GM12878 (cell line): Measurements from ENCODE around the gene FIGNL2. TPM values are rescaled to one million over a fixed set of nuclear protein-coding genes. Genes with fewer than 3 reads are reported as not detected.

Source experiments
- ATAC-seq: fragments of 200-7000 bp; cut with Tn5 transposase; 3 replicates; pipeline ENCODE4 v1.9.1; 2020; ENCODE audit warnings: mild to moderate bottlenecking, moderate library complexity
- BruUV-seq: library from RNA; stranded (reverse); fragments of 400-500 nt; replicated peaks from 2 replicates; lab custom pipeline; 2021; lab: Mats Ljungman, UMichigan
- CTCF ChIA-PET: fragments of 300-600 bp; sonication (Branson Sonifier 250); formaldehyde crosslinking; extraction: SDS; loops from one replicate; lab custom pipeline; 2021; ENCODE audit warnings: inconsistent platforms; lab: Yijun Ruan, JAX
- POLR2A ChIA-PET: fragments of 350-600 bp; formaldehyde crosslinking; extraction: SDS; loops from one replicate; lab custom pipeline; 2021; ENCODE audit warnings: inconsistent platforms; lab: Charles Lee
- RAD21 ChIA-PET: fragments of 300-600 bp; sonication (Branson Sonifier 250); formaldehyde crosslinking; loops from one replicate; lab custom pipeline; 2023; ENCODE audit warnings: antibody characterized with exemption; ENCODE audit not compliant: unreplicated experiment; lab: Charles Lee
- SMC1A ChIA-PET: fragments of 300-600 bp; sonication (Branson Sonifier 250); formaldehyde crosslinking; loops from one replicate; lab custom pipeline; 2023; ENCODE audit not compliant: unreplicated experiment, uncharacterized antibody; lab: Charles Lee
- DNase-seq: peaks from one replicate; pipeline ENCODE4 v3.0.0-alpha.2; 2011; ENCODE audit warnings: low read depth, low spot score
- FAIRE-seq: peaks from 3 replicates; lab custom pipeline; 2011; peaks lifted over from hg19 to GRCh38; lab: Jason Lieb, UNC
- H2AFZ ChIP-seq: 2 replicates; pipeline ENCODE4 v1.6.0; 2011; ENCODE audit warnings: low read depth, low read length, control low read depth; ENCODE audit not compliant: control insufficient read depth
- H3K27ac ChIP-seq: 2 replicates; pipeline ENCODE4 v1.5.1; 2011; ENCODE audit warnings: control low read depth; ENCODE audit not compliant: control insufficient read depth, insufficient read depth
- H3K27me3 ChIP-seq, 2 experiments: replicated peaks in 1 of 2; 2 replicates each; pipeline versions ENCODE4 v1.6.0 to v1.6.1; 2011; ENCODE audit warnings: low read length in 1 of 2; ENCODE audit not compliant: control insufficient read depth in 2 of 2, insufficient read depth in 2 of 2
- H3K36me3 ChIP-seq, 2 experiments: 2 replicates each; pipeline ENCODE4 v1.5.1; 2011; ENCODE audit warnings: low read length in 1 of 2; ENCODE audit not compliant: control insufficient read depth in 2 of 2, insufficient read depth in 2 of 2
- H3K4me1 ChIP-seq: 2 replicates; pipeline ENCODE4 v1.6.1; 2011; ENCODE audit warnings: mild to moderate bottlenecking, low read length, moderate library complexity, mixed read lengths; ENCODE audit not compliant: control insufficient read depth, insufficient read depth
- H3K4me2 ChIP-seq: 2 replicates; pipeline ENCODE4 v1.6.0; 2011; ENCODE audit warnings: control low read depth; ENCODE audit not compliant: control insufficient read depth, insufficient read depth
- H3K4me3 ChIP-seq: fragments of 200-600 bp; sonication (generic); 2 replicates; pipeline ENCODE4 v1.5.1; 2016
- H3K79me2 ChIP-seq: 2 replicates; pipeline ENCODE4 v1.6.0; 2011; ENCODE audit warnings: low read length; ENCODE audit not compliant: control insufficient read depth, insufficient read depth
- H3K9ac ChIP-seq: 2 replicates; pipeline ENCODE4 v1.8.0; 2011; ENCODE audit warnings: low read length, control low read depth, mixed read lengths; ENCODE audit not compliant: control insufficient read depth, insufficient read depth
- H3K9me3 ChIP-seq: replicated peaks from 3 replicates; pipeline ENCODE4 v1.5.1; 2011; ENCODE audit warnings: mild to moderate bottlenecking, low read length; ENCODE audit not compliant: control insufficient read depth, insufficient read depth
- H4K20me1 ChIP-seq: 2 replicates; pipeline ENCODE4 v1.6.0; 2011; ENCODE audit not compliant: control insufficient read depth, insufficient read depth
- CHD1 ChIP-seq: IDR thresholded peaks from 2 replicates; pipeline ENCODE4 v1.6.1; 2012; ENCODE audit warnings: low read depth, low read length, improper control_type of control experiment
- CHD2 ChIP-seq: IDR thresholded peaks from 2 replicates; pipeline ENCODE4 v1.6.1; 2011; ENCODE audit warnings: low read depth, low read length, improper control_type of control experiment, borderline replicate concordance
- IKZF1 ChIP-seq: fragments of 450-650 bp; conservative IDR thresholded peaks from 2 replicates; pipeline ENCODE4 v1.6.1; 2017; ENCODE audit warnings: antibody characterized with exemption, mild to moderate bottlenecking
- RCOR1 ChIP-seq: conservative IDR thresholded peaks from 2 replicates; pipeline ENCODE4 v1.6.1; 2012; ENCODE audit warnings: low read depth, low read length, improper control_type of control experiment
- SRF ChIP-seq, 2 experiments: IDR thresholded peaks; 2 replicates each; pipeline ENCODE4 v1.6.1; 2011; ENCODE audit warnings: low read depth in 2 of 2, low read length in 2 of 2, mild to moderate bottlenecking in 1 of 2, moderate library complexity in 1 of 2
- WRNIP1 ChIP-seq: IDR thresholded peaks from 2 replicates; pipeline ENCODE4 v1.6.1; 2011; ENCODE audit warnings: low read depth, low read length, improper control_type of control experiment, borderline replicate concordance
- WGBS: methylation state at CpG from one replicate; pipeline ENCODE4 v1.1.6; 2016; ENCODE audit warnings: low lambda C conversion rate; ENCODE audit not compliant: insufficient replicate concordance, insufficient coverage; ENCODE audit errors: missing lambda C conversion rate; 5-methylcytosine and 5-hydroxymethylcytosine counted together
- in situ Hi-C: fragments of 300-500 bp; cut with MboI; formaldehyde crosslinking; loops from 9 replicates; pipeline ENCODE4 v1.14.3; 2018; ENCODE audit warnings: mixed read lengths
- intact Hi-C: fragments of 100-400 bp; cut with micrococcal nuclease; formaldehyde crosslinking; loops from one replicate; pipeline ENCODE4 v1.14.2; 2022; ENCODE audit not compliant: unreplicated experiment
- polyA plus RNA-seq, 11 experiments: library from polyadenylated mRNA; depleted of rRNA in 4 of 11; unstranded in 6 of 11; stranded (reverse) in 5 of 11; fragments of >200 nt; fragmentation: Nextera tagmentation in 4 of 11; fragmentation: Illumina TruSeq in 1 of 11; extraction: Ambion mirVana in 4 of 11; extraction: Trizol in 1 of 11; gene quantifications; 1 replicate in 1 of 11; 2 replicates in 10 of 11; pipeline versions ENCODE4 v1.2.1 to v1.2.3, GENCODE V29; 2011 to 2016; ENCODE audit warnings: inconsistent platforms in 2 of 11, missing spikeins in 2 of 11, low read depth in 1 of 11
- total RNA-seq, 4 experiments: library from RNA; depleted of rRNA in 3 of 4; stranded (reverse); fragments of >200 nt in 3 of 4; fragmentation: Illumina TruSeq in 1 of 4; extraction: Trizol in 1 of 4; gene quantifications; 2 replicates each; pipeline versions ENCODE4 v1.2.1 to v1.2.3, GENCODE V29; 2013 to 2021
- TF ChIP-seq, protein P1 (sequence below): fragments of 450-650 bp; IDR thresholded peaks from 2 replicates; pipeline ENCODE4 v1.6.1; 2017; ENCODE audit warnings: mild to moderate bottlenecking, moderate library complexity
- TF ChIP-seq, protein P2 (sequence below): IDR thresholded peaks from 2 replicates; pipeline ENCODE4 v1.6.1; 2012; ENCODE audit warnings: mild to moderate bottlenecking, low read depth, low read length
- TF ChIP-seq, protein P3 (sequence below): fragments of 450-650 bp; IDR thresholded peaks from 2 replicates; pipeline ENCODE4 v1.6.1; 2017; ENCODE audit warnings: mild to moderate bottlenecking, moderate library complexity

FIGNL2 gene
- total and polyA plus RNA-seq, 10 of the 15 experiments (the other 5 are each of a cell fraction or from before 2014, with no cell fraction given) = not detected

DNA sequence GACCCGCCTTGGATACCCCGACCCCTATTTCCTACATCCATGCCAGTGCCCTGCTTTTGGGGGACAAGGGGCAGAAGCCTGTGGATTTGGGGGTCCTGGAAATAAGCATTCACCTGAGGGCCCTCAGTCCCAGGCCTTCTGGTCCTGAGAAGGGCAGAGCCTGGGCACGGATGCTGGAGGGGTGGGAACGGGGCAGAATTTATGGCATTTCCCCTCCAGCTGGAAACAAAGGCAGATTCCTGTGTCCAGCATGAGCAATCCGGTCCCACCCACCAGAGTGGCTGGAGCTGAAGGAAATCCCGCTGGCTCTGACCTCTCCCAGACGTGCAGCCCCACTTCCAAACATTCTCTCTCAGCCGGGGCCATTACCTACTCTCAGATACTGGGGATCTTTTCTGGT is 48.7 kb upstream of the FIGNL2 start:
- Histone ChIP-seq H4K20me1 (no peaks in the 10 kb centered on the region), H3K27me3 (peaks cover 0 to 1% of the 10 kb centered on the region in 2 experiments; a peak in 1 of 4 replicates), H3K36me3 (no peaks in the 10 kb centered on the region)
- CTCF ChIA-PET = interaction anchor here (1.9 kb wide), 1 partner anchor 18 kb away, joined by 4 read pairs; no protein-coding TSS in a partner anchor
- WGBS = 30% methylated on average over 7 of the region's 8 CpGs
- no peak for FAIRE-seq
- no peak for TF ChIP-seq RCOR1
- no peak for TF ChIP-seq CHD2
- no peak for TF ChIP-seq WRNIP1
- no peak for TF ChIP-seq SRF (IDR thresholded peaks at IDR 0.05; ENCODE audit: low read depth in 2 of 2, low read length in 2 of 2)
- TF ChIP-seq, protein P1, sequence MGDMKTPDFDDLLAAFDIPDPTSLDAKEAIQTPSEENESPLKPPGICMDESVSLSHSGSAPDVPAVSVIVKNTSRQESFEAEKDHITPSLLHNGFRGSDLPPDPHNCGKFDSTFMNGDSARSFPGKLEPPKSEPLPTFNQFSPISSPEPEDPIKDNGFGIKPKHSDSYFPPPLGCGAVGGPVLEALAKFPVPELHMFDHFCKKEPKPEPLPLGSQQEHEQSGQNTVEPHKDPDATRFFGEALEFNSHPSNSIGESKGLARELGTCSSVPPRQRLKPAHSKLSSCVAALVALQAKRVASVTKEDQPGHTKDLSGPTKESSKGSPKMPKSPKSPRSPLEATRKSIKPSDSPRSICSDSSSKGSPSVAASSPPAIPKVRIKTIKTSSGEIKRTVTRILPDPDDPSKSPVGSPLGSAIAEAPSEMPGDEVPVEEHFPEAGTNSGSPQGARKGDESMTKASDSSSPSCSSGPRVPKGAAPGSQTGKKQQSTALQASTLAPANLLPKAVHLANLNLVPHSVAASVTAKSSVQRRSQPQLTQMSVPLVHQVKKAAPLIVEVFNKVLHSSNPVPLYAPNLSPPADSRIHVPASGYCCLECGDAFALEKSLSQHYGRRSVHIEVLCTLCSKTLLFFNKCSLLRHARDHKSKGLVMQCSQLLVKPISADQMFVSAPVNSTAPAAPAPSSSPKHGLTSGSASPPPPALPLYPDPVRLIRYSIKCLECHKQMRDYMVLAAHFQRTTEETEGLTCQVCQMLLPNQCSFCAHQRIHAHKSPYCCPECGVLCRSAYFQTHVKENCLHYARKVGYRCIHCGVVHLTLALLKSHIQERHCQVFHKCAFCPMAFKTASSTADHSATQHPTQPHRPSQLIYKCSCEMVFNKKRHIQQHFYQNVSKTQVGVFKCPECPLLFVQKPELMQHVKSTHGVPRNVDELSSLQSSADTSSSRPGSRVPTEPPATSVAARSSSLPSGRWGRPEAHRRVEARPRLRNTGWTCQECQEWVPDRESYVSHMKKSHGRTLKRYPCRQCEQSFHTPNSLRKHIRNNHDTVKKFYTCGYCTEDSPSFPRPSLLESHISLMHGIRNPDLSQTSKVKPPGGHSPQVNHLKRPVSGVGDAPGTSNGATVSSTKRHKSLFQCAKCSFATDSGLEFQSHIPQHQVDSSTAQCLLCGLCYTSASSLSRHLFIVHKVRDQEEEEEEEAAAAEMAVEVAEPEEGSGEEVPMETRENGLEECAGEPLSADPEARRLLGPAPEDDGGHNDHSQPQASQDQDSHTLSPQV = no peak
- TF ChIP-seq, protein P2, sequence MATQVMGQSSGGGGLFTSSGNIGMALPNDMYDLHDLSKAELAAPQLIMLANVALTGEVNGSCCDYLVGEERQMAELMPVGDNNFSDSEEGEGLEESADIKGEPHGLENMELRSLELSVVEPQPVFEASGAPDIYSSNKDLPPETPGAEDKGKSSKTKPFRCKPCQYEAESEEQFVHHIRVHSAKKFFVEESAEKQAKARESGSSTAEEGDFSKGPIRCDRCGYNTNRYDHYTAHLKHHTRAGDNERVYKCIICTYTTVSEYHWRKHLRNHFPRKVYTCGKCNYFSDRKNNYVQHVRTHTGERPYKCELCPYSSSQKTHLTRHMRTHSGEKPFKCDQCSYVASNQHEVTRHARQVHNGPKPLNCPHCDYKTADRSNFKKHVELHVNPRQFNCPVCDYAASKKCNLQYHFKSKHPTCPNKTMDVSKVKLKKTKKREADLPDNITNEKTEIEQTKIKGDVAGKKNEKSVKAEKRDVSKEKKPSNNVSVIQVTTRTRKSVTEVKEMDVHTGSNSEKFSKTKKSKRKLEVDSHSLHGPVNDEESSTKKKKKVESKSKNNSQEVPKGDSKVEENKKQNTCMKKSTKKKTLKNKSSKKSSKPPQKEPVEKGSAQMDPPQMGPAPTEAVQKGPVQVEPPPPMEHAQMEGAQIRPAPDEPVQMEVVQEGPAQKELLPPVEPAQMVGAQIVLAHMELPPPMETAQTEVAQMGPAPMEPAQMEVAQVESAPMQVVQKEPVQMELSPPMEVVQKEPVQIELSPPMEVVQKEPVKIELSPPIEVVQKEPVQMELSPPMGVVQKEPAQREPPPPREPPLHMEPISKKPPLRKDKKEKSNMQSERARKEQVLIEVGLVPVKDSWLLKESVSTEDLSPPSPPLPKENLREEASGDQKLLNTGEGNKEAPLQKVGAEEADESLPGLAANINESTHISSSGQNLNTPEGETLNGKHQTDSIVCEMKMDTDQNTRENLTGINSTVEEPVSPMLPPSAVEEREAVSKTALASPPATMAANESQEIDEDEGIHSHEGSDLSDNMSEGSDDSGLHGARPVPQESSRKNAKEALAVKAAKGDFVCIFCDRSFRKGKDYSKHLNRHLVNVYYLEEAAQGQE = no peak
- no peak for TF ChIP-seq CHD1
- TF ChIP-seq, protein P3, sequence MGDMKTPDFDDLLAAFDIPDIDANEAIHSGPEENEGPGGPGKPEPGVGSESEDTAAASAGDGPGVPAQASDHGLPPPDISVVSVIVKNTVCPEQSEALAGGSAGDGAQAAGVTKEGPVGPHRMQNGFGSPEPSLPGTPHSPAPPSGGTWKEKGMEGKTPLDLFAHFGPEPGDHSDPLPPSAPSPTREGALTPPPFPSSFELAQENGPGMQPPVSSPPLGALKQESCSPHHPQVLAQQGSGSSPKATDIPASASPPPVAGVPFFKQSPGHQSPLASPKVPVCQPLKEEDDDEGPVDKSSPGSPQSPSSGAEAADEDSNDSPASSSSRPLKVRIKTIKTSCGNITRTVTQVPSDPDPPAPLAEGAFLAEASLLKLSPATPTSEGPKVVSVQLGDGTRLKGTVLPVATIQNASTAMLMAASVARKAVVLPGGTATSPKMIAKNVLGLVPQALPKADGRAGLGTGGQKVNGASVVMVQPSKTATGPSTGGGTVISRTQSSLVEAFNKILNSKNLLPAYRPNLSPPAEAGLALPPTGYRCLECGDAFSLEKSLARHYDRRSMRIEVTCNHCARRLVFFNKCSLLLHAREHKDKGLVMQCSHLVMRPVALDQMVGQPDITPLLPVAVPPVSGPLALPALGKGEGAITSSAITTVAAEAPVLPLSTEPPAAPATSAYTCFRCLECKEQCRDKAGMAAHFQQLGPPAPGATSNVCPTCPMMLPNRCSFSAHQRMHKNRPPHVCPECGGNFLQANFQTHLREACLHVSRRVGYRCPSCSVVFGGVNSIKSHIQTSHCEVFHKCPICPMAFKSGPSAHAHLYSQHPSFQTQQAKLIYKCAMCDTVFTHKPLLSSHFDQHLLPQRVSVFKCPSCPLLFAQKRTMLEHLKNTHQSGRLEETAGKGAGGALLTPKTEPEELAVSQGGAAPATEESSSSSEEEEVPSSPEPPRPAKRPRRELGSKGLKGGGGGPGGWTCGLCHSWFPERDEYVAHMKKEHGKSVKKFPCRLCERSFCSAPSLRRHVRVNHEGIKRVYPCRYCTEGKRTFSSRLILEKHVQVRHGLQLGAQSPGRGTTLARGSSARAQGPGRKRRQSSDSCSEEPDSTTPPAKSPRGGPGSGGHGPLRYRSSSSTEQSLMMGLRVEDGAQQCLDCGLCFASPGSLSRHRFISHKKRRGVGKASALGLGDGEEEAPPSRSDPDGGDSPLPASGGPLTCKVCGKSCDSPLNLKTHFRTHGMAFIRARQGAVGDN = no peak
- TF ChIP-seq IKZF1 = no peak
- TF ChIP-seq, all 136 proteins: peak for 0
- H3K4me1 ChIP-seq = no peaks in the 10 kb centered on the region
- SMC1A ChIA-PET = interaction anchor here (0.8 kb wide), 1 partner anchor 13 kb away, joined by 3 read pairs; no protein-coding TSS in a partner anchor
- POLR2A ChIA-PET = no interaction called here
- no TSS peak for BruUV-seq
- no peak overlapping the region for H3K27ac ChIP-seq
- RAD21 ChIA-PET = no interaction called here
- no peak for DNase-seq
- H3K4me2 ChIP-seq = no peak overlapping the region
- H3K9me3 ChIP-seq = no peaks in the 10 kb centered on the region
- intact Hi-C loops = no loop called here
- no peak overlapping the region for H2AFZ ChIP-seq
- H3K79me2 ChIP-seq = no peaks in the 10 kb centered on the region
- no peak overlapping the region for H3K9ac ChIP-seq
- H3K4me3 ChIP-seq = no peak overlapping the region
- in situ Hi-C loops = no loop called here
- ATAC-seq = no peak
